HG02763 (cell line): Measurements from ENCODE around the gene MOGAT2.

Experiments used
- ATAC-seq: cut with Tn5 transposase; IDR thresholded peaks from one replicate; pipeline ENCODE4 v1.9.1; 2021; ENCODE audit warnings: mild to moderate bottlenecking, moderate library complexity; ENCODE audit not compliant: unreplicated experiment

MOGAT2 gene

DNA sequence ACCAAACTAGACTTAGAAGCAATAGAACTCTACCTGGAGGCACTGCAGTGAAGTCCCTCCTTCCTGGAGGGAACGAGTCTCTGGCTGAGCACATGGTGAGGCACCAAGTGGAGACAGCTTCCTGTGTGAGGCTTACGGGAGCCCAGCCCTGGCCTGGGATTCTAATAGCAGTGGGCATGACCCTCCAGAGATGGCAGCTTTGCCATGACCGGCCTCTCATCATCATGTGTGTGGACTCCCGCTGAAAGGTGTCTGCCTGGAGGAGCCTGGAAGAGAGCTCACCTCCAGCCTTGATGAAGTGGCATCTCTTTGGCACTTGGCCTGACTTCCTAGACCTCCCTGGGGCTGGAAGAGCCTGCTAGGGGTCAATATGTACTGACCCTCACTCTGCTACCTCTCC lies 58.9 kb downstream of the MOGAT2 start:
- no peak for ATAC-seq

DNA sequence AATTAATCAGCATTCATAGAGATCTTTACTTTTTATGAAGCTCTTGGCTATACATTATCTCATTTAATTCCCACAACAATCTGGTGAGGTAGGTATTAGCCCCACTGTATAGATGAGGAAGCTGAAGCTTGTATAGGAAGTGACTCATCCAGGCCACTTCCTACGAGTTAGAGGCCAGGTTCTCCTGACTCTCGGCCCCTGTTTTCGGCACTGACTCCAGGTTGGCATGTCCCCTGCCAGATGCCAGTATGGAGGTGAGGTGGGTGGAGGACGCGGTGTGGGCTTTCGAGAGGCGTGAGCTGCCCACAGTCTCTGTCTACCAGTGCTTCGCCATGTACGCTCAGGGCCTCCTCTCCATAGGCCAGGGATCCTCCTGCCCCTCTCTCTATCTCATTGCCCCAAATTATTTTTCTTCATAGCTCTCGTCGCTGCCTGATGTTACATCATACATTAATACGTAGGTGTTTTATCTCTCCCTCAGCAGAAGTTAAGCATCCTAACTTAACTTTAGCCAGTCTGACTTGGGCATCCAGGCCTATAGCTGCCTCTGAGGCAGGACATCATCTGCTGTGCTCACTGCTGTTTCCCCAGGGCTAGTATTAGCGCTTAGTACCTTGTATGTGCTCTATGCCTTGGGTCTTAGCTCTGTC lies 59.9 kb downstream of the MOGAT2 start:
- no peak for ATAC-seq

DNA sequence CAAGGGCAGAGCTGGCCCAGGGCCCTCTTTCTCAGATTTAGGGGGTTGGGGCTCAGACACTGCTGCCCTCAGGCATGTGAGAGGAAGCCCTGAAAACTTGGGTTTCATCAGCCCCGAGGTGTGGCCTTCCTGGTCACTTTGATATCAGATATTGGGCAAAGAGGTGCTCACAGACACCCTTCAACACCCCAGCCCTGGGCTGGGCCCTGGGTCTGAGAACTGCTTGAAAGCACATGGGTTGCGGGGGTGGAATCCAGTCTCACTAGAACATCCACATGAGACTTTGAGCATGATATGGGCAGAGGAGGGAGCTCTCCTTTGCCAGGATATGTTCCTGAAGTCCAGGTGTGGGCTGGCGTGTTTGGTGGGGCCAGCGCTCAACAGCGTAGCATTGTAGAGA lies 61.3 kb downstream of the MOGAT2 start:
- ATAC-seq, result no peak

DNA sequence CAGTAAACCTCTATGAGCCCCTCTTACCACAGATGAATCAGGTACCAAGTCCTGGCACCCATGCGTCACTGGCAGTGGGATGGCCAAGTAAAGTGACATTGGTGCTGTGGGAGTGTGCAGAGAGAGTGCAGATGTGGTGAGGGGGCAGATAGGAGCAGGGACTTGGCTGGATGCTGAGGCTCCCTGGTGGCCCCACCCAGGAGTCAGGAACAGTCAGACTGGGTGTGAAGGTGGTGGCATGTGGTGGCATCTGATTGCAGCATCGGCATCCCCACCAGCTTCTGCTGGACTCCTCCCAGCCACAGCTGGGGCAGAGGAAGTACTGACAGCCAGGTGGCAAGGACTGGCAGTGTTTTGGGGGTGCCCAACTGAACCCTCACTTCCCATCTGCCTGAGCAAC lies 62.3 kb downstream of the MOGAT2 start:
- no peak for ATAC-seq

DNA sequence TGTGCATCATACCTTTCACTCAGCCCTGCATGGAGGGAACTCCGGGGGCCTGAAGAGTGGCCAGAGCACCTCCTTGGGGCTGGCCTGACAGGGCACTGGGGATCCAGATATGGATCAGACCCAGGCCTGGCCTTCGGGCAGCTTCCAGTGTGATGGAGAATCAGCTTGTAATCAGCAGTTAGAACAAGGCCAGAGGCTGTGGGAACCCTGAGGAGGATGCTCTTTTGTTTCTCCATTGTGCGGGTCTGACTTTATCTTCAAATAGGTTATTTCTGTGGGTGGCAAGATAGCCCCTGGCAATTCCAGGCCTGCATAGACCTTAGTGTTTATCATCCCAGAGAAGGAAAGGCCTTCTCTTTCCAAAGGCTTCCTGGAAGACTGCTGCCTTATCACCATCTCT lies 63.2 kb downstream of the MOGAT2 start:
- no peak for ATAC-seq

DNA sequence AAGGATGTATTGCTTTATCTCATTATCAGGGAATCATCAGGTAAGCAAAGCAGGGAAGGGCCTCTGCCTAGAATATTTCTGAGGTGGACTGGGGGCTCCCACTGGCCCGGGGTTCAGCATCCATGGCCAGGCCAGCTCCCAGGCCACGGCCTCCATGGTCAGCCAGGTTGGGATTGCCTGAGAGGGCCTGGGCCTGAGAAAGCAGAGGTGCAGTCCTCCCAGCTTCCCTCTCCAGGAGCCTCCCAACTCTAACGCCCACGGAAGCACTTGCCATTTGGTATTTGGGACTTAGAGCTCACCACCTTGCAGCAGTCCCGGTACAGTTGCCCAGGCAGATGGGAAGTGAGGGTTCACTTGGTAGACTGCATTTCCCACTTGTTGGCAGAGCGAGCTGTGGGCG lies 63.7 kb downstream of the MOGAT2 start:
- no peak for ATAC-seq

DNA sequence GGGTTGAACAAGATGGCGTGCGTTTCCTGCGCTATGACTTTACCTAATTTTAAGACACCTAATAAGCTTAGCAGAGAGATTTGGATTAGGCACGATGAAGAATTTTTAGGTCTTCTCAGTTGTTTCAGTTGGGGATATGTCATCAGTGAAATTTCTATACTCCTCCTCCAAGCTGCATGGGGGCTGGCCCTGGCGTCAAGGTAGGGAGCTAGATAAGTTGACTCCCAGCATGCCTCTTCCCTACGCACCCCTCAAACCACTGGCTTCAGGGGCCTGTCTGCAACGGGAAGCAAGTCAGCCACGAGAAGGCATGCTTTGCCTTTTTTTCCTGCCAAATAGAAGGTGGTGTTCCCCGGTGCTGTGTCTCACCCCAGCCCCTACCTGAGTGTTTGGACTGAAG lies 64.2 kb downstream of the MOGAT2 start:
- no peak for ATAC-seq
